Fibroblast of peridontal ligament (primary cell): ENCODE data around the gene EPHB1.
"Not testable (repeated sequence)": the region's sequence is repeated elsewhere in the genome, so short reads cannot be mapped to it uniquely, and the experiment has no call there.

Source experiments
- DNase-seq: peaks from one replicate; pipeline ENCODE4 v3.0.0-alpha.2; 2010; ENCODE audit errors: extremely low read depth

EPHB1 gene

DNA sequence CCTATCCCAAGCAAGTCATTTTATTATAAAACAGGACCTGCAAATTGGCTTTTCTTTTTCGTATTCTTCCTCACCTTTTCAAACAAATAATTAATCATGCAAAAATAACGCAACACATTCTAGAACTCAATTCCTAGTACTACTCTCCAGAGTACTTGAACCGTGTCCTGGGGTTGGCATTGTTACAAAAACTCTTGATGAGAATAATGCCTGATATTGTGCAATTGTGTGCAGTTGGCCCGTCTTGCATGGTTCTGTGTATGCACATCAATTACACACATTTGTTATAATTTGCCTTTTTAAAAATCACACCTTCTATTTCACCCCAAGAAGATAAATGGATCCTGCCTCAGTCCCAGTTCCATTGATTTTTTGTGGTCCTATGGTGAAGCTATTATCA, 205.4 kb downstream of the EPHB1 start:
- DNase-seq = no peak

DNA sequence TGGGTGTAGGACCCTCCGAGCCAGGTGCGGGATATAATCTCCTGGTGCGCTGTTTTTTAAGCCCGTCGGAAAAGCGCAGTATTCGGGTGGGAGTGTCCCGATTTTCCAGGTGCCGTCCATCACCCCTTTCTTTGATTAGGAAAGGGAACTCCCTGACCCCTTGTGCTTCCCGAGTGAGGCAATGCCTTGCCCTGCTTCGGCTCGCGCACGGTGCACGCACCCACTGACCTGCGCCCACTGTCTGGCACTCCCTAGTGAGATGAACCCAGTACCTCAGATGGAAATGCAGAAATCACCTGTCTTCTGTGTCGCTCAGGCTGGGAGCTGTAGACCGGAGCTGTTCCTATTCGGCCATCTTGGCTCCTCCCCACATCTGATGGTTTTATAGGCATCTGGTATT, 210.6 kb downstream of the EPHB1 start:
- DNase-seq = not testable (repeated sequence)

DNA sequence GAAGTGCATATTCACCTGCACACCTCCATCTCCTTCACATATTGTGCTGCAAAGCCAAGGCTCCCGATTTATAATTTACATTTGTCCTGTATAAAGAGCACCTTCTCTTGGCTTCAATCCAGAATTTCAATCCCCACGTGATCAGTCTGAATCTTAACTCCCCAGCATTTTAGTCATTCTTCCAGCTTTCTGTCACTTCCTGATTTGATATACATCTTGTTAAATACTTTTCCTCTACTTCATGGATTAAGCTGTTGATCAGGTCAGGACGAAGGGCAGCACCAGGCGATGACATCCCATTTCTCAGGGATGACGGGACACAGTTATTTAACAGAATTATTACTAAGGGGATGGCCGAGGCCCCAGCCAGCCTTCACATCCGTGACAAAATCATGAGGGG, 212.5 kb downstream of the EPHB1 start:
- DNase-seq = no peak

DNA sequence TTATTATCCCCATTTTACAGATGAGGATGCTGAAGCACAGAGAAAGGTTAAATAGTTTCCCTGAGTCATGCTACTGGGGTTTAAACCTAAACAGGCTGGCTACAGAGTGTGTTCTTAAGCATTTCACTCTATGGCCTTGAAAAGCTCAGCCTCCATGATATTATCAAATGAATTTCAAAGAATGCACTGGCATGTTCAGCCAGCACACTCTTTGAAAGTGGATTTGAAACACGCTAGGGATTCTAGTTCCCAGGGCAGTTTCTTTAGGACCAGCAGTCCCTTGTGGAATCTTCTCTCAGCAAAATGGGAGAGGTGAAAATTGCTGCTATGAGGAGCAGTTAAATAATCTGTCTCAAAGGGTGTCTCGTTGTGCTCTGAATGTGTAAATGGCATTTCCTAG, 213.3 kb downstream of the EPHB1 start:
- DNase-seq = no peak

DNA sequence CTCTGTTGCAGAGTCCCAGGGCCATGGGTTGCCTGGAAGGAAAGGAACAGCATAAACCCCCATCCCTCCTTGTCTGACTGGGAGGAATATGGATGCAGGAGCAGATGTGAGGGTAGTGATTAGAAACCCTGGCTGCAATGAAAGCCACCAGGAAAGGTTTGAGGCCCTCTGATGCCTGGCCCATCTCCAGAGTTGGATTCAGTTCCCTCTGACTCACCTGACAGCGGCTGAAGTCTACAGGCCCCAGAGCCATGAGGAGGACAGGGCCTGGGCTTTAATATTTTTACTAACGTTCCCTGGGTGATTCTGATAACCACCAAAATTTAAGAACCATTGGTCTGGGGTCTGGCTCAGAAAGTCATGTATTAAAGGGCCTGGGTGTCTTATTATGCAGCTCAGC, 214.0 kb downstream of the EPHB1 start:
- no peak for DNase-seq

DNA sequence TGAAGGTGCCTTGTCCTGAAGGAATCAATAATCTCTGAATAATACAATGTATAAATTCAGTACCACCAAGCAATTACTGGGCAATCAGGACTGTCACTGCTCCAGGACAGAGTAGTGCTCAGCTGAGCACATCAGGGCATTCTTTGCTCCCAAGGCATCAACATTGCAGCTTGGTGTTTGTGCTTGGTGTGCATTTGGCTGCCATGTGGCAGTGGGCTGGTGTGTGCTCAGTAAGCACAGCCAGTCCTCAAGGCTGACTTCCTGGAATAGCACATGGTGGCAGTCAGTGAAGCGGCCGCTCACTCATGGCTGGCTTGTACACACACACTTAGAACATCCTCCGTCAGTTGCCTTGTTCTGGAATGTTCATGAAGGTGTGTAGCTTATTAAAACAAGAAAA, 217.0 kb downstream of the EPHB1 start:
- no peak for DNase-seq

DNA sequence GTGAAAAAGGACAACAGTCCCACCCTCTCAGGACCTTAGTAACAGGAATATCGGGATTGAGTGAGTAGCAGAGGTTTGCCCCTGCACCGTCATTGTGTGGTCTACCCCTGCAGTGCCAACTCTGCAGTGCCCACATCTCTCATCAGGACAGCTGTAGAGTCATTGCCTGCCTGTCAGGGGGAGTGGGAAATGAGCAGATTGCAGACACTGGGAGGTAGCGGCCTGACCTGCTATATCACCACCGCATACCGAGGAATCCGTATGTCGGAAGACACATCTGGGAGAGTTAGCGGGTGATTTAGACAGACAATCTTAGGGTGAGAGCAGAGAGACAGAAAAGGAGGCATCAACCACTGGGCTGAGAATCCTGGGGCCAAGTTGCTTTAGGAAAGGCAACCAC, 218.1 kb downstream of the EPHB1 start:
- DNase-seq = no peak

DNA sequence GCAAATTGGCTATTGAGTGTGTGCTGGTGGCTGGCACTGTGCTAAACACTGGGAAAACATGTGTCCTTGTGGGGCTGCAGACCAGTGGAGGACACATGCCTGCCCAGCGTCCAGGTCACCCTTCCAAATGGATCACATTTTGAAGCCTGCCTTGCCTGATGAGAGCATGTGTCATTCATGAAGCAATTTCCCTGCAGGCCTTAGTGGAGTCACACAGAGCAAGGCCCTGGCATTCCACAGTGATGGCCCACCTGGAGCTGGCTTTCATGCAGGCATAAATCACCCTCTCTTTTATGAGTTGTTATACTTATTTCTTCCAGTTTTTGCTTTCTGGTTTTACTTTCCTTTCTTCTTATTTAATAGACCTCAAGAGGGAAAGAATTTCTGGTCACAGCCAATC, 219.5 kb downstream of the EPHB1 start:
- no peak for DNase-seq

DNA sequence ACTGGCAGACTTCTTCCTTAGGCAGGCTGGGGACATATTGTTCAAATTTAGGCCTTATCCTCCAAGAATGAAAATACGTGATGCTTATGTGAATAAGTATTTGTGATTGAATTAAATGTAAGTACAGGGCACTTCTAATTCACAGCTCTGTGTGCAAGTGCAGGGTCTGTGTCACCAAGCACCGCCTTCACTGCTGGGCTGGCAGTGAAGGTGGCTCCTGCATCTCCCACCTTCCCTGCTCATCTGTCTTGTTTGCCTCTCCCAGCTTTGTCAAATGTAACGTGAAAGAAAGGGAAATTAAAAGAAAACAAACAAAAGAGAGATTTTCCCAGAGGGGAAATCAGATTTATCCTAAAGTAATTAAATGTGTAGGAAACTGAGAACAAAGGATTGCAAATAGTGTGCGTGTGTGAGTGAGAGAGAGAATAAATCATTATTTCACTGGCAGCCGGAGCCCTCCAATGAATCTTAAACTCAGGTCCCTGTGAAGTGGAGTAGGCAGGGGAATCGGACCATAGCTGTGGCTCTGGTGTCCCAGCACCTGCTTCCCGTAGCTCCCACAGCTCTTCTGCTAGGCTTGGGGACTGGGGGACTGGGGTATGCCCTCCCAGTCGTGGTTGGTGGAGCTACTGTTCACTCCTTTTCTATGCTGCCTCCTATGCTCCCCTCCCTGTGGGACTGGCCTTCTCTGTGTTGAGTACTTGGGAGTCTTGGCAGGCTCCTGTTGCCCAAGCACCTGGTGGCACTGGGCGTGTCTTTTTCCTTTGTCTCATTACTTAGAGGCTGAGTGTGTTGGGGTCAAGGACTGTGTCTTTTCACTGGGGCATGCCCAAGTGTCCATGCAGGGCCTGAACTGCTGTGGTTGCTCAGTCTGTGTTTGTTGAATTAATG, 222.2 kb downstream of the EPHB1 start:
- DNase-seq = no peak

DNA sequence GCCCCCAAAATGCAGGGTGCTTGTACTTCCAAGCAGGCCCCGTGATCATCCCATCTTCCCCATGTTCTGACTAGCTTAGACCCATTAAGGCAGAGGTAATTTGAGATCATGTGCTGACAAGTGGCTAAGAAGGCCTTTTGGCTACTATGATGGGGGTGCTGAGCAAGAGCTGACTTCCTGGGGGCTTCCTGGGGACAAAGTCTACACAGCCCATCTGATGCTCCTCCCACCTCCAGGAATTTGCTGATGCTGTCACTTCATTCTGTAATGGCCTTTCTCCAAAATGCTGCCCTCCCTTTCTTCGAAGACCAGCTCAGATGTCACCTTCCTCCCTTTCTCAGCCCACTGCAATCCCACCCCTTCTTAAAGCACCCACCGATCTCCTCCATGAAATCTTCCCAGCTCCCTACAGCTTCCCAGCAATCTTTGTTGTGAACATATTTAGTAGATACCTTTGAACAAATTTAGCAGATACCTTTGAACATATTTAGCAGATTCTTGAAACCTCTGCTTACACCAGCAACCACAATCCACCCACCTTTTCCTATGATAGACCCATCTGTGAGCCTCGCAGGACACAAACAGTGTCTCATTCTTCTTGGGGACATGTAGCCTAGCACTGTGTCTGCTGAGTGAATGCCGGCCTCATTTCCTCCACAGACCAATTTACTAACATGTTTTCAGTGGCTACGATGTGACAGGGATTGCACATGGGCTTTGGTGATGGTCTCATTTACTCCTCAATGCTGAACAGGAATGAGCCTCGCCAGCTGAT, 223.3 kb downstream of the EPHB1 start:
- no peak for DNase-seq

DNA sequence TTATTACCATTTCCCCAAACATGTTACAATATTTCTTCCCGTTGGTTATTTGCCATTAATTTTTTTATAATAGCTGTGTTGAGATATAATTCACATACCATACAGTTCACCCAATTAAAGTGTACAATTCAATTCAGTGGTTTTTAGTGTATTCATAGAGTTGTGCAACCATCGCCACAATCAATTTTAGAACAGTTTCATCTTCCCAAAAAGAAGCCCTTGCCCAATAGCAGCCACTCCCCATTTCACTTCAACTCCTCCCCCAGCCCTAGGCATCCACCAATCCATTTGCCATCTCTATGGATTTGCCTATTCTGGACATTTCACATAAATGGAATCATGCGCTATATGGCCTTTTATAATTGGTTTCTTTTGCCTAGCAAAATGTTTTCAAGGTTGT, 225.1 kb downstream of the EPHB1 start:
- peak; percentile 3 for DNase-seq

DNA sequence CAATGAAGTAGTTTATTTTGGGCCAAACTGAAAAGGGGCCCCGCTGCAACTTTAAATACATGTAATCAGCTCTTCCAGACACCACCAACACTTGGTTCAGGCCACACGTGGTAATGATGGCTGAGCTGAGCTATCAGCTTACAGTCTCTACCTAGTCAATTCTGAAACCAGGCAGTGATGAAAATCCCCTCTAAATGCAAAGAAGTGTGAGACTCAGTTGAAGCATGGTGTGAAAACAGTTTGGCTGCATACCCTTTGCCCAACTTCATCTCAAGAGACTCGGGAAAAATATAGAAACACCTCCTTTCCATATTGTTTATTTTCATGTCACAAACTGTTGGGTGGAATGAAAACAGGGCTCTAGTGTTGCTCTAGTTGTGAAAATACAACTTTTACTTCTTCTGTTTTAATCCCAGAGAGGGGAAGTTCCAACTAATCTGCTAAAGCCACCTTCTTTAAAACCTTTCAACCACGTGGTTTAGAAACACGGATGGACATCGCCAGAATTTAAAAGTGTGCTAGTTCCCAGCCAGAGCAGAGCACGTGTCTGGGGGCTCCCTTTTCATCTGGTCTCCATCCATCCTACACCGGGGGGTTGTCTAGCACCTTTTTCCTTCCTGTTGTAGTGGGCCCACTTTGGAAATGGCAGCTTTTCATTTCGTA, 229.1 kb downstream of the EPHB1 start:
- no peak for DNase-seq

DNA sequence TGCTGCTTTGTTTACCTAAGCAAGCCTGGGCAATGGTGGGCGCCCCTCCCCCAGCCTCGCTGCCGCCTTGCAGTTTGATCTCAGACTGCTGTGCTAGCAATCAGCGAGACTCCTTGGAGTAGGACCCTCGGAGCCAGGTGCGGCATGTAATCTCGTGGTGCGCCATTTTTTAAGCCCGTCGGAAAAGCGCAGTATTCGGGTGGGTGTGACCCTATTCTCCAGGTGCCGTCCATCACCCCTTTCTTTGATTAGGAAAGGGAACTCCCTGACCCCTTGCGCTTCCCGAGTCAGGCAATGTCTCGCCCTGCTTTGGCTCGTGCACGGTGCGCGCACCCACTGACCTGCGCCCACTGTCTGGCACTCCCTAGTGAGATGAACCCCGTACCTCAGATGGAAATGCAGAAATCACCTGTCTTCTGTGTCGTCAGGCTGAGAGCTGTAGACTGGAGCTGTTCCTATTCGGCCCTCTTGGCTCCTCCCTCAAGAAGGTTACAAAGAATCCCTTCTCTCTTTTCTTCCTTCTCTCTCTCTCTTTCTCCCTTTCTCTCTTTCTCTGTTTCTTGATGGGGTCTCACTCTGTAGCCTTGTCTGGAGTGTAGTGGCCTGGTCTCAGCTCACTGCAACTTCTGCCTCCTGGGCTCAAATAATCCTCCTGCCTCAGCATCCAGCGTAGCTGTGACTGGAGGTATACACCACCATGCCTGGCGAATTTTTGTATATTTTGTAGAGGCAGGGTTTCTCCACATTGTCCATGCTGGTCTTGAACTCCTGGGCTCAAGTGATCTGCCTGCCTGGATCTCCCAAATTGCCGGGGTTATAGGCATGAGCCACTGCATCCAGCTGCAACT, 235.9 kb downstream of the EPHB1 start:
- not testable (repeated sequence) for DNase-seq

DNA sequence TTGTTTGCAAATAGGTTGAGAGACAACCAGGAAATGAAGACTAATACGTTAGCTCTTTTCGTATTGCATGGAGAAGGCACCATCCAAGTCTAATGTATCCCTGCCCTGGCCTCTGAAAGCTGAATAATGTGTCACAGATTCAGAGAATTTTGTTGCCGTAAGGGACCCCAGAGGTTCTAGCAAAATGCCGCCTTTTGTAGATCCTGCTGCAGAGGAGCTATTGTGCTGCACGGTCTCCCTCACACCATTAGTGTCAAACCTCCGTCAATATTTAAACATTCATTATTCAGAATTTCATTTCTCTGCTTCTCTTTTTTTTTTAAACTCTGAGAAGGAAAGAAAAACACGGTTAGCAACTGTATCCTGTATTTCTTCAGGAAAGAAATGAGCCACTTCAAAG, 238.7 kb downstream of the EPHB1 start:
- DNase-seq = no peak

DNA sequence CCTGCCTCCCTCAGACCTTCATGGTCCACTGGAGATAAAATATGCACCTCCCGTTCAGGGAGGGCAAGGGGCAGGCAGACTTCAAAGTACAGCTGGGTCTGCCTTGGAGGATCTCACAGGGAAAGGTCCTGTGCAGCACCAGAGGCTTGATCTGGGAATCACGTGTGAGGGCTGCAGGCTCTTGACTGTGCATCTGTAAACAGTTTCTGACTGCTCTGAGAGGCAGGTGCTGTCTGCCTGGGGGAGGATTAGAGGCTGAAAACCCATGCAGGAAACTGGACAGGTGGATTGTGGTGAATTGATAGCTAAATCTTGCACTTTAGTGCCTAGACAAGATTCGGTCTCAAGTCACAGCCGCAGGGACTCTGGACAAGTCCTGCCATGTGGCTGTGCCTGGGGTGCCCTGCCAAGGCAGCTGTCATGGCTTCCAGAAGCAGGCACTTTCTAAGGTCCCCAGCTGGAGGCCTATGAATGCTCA, 239.3 kb downstream of the EPHB1 start:
- no peak for DNase-seq

DNA sequence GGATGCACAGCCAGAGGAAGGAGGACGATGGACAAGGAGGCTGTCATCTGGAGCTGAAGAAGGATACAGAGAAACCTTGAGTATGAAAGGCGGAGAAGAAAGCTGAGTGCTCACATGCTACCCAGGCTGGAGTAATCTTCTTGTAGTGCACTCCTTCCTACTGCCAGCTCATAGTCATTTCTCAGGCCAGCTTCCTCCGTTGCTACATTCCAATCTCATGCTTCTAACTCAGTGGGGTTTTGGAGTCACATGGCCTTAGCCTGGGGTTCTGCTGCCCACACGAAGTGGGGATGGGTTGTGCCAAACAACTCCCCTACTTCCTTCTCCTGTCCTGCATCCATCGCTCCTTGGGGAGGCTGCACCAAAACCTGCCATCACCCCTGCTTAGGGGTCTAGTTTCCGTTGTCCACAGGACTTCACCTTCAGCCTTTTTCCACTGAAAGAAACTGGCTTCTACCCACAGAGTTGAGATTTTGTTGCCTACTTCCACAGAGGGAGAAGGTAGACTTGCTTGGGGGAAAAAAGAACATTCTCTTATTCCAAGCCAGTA, 239.9 kb downstream of the EPHB1 start:
- DNase-seq = peak; percentile 17

DNA sequence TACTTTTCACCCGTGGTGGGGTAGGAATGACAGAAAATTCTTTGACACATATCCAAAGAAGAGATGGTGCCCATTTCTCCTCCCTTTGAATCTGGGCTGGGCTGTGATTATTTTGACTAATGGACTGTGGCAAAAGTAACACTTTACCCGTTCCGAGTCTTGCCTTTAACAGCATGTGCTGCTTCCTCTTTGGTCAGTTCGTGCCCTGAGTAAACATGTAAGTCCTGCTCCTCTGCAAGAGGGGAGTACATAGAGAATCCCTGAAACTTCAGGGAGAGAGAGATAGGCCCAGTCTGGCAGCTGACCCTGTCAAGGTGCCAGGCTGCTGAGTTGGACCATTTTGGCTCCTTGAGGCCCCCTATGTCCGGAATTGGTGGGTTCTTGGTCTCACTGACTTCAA, 243.1 kb downstream of the EPHB1 start:
- DNase-seq = no peak

DNA sequence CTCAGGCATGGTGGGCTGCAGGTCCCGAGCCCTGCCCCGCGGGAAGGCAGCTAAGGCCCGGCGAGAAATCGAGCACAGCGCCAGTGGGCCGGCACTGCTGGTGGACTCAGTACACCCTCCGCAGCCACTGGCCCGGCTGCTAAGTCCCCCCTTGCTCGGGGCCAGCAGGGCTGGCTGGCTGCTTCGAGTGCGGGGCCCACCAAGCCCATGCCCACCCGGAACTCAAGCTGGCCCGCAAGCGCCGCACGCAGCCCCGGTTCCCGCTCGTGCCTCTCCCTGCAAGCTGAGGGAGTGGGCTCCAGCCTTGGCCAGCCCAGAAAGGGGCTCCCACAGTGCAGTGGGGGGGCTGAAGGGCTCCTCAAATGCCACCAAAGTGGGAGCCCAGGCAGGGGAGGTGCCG, 244.5 kb downstream of the EPHB1 start:
- not testable (repeated sequence) for DNase-seq

DNA sequence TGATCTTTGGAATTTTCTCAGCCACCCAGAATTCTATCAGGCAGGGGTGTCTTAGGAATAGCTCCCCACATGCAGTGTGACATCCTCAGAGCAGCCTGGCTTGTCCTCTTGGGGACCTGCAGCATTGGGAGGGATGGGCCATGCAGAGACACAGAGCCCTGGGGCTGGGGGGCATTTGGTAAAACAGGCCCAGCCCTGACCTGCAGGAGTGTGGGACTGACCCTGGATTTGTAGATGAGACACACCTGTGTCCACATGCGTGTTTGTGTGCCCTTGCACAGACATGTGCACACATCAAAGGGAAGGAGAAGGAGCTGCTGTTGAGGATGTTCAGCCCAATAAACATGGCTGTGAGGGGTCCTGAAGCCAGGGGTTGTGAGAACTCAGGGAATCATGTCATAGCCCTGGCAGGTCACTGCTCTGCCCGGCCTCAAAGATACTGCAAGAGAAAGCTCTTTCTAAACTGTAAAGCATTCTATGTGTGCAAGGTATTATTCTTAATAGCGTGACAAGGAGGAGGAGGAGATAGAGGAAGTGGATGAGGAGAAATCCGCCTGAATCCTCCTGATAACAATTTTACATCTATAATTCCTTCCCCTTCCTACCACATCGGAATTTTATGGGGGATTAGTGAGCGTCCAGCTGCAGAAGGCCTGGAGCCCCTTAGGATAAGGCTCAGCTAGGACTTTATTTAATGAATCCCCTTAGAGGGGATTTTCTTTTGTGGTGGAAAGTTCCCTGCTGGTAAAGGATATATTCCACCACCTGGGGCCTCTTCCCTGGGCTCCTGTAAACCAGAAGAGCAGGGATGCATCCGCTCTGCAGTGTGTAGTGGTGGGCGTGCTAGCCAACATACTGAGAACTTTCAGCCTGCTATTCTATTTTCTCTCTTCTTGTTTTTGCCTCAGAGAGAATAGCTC, 245.5 kb downstream of the EPHB1 start:
- no peak for DNase-seq

DNA sequence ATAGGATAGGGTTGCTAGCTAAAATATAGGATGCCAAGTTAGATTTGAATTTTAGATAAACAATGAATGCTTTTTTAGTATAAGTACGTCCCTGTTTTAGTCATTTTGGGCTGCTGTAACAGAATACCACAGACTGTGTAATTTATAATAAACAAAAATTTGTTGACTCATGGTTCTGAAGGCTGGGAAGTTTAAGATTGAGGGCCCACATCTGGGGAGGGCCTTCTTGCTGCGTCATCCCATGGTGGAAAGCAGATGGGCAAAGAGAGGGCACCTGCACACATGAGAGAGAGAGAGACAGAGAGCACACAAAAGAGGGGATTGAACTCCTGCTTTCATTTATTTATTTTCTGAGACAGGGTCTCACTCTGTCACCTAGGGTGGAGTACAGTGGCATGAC, 246.5 kb downstream of the EPHB1 start:
- DNase-seq = peak; percentile 75
